HCT116 (cell line): ENCODE results near the gene CUL9.

Source experiments
- ATF3 ChIP-seq: IDR thresholded peaks from 2 replicates; pipeline ENCODE4 v1.6.1; 2012
- CEBPB ChIP-seq: IDR thresholded peaks from 2 replicates; pipeline ENCODE4 v1.6.1; 2012; ENCODE audit warnings: low read depth
- CTCF ChIP-seq, 3 experiments: fragments of 200-600 bp in 1 of 3; sonication (generic) in 1 of 3; IDR thresholded peaks in 2 of 3; conservative IDR thresholded peaks in 1 of 3; 2 replicates each; pipeline ENCODE4 v1.5.1; 2012 to 2017; ENCODE audit warnings: low read depth in 2 of 3, low read length in 2 of 3, antibody characterized with exemption in 1 of 3, borderline replicate concordance in 1 of 3, control low read depth in 1 of 3, mild to moderate bottlenecking in 1 of 3, mixed read lengths in 1 of 3, mixed run types in 1 of 3, moderate library complexity in 1 of 3; ENCODE audit not compliant: insufficient read depth in 1 of 3
- ELF1 ChIP-seq: IDR thresholded peaks from 2 replicates; pipeline ENCODE4 v1.6.1; 2012; ENCODE audit warnings: low read depth, borderline replicate concordance
- EZH2phosphoT487 ChIP-seq: fragments of 200-600 bp; IDR thresholded peaks from 2 replicates; pipeline ENCODE4 v1.6.1; 2018; ENCODE audit warnings: antibody characterized with exemption, borderline replicate concordance
- JUND ChIP-seq: IDR thresholded peaks from 2 replicates; pipeline ENCODE4 v1.6.1; 2012
- MAX ChIP-seq: IDR thresholded peaks from 2 replicates; pipeline ENCODE4 v1.6.1; 2012
- POLR2A ChIP-seq: IDR thresholded peaks from 2 replicates; pipeline ENCODE4 v1.7.0; 2011; ENCODE audit warnings: borderline replicate concordance; ENCODE audit not compliant: insufficient read depth, insufficient read length; ENCODE audit errors: extremely low read depth
- POLR2AphosphoS5 ChIP-seq: IDR thresholded peaks from 2 replicates; pipeline ENCODE4 v1.6.1; 2011; ENCODE audit warnings: mild to moderate bottlenecking, low read depth, low read length, moderate library complexity
- SRF ChIP-seq: IDR thresholded peaks from 2 replicates; pipeline ENCODE4 v1.6.1; 2012; ENCODE audit warnings: low read depth
- ZNF274 ChIP-seq: fragments of 200-500 bp; sonication (Bioruptor generic); IDR thresholded peaks from 2 replicates; pipeline ENCODE4 v1.6.1; 2014; ENCODE audit warnings: mild to moderate bottlenecking, low read depth, low read length, inconsistent platforms

GRCh38 chr6:43273707-43274106, 91.7 kb downstream of the CUL9 start:
- no peak for TF ChIP-seq MAX
- TF ChIP-seq CTCF (IDR thresholded peaks at IDR 0.05 in 2 of 3, conservative IDR thresholded peaks at IDR 0.05 in 1 of 3; ENCODE audit: borderline replicate concordance in 1 of 3, insufficient read depth in 1 of 3, low read depth in 2 of 3, low read length in 2 of 3), result no peak
- no peak for TF ChIP-seq JUND
- no peak for TF ChIP-seq ZNF274
- no peak for TF ChIP-seq POLR2A
- TF ChIP-seq ATF3, result no peak
- TF ChIP-seq POLR2AphosphoS5, result no peak
- no peak for TF ChIP-seq CEBPB
- no peak for TF ChIP-seq ELF1
- TF ChIP-seq EZH2phosphoT487, result no peak
- no peak for TF ChIP-seq SRF
